Endothelial cell of umbilical vein (primary cell): ENCODE measurements around the gene ATXN7L1.

Source experiments
- CTCF ChIP-seq, 2 donors: IDR thresholded peaks; 1 replicate in 1 of 2; 2 replicates in 1 of 2; pipeline ENCODE4 v1.5.1; 2011; ENCODE audit warnings: low read length in 2 of 2, mild to moderate bottlenecking in 2 of 2, moderate library complexity in 2 of 2, control low read depth in 1 of 2, inconsistent platforms in 1 of 2, low read depth in 1 of 2; ENCODE audit not compliant: insufficient read depth in 1 of 2; ENCODE audit errors: extremely low read depth in 1 of 2
- EZH2 ChIP-seq: IDR thresholded peaks from 2 replicates; pipeline ENCODE4 v1.6.1; 2012; ENCODE audit warnings: borderline replicate concordance, low read depth, mild to moderate bottlenecking, moderate library complexity, low read length, inconsistent platforms; ENCODE audit not compliant: severe bottlenecking
- FOS ChIP-seq: IDR thresholded peaks from 2 replicates; pipeline ENCODE4 v1.6.1; 2011; ENCODE audit warnings: mild to moderate bottlenecking, low read length, moderate library complexity, borderline replicate concordance; ENCODE audit not compliant: insufficient read depth
- GATA2 ChIP-seq: IDR thresholded peaks from 2 replicates; pipeline ENCODE4 v1.7.0; 2011; ENCODE audit warnings: low read depth, mild to moderate bottlenecking, moderate library complexity, mixed read lengths, low read length; ENCODE audit not compliant: insufficient read length, insufficient read depth
- JUN ChIP-seq: IDR thresholded peaks from 2 replicates; pipeline ENCODE4 v1.6.1; 2011; ENCODE audit warnings: borderline replicate concordance, low read depth; ENCODE audit not compliant: insufficient read length, insufficient read depth
- MAX ChIP-seq: IDR thresholded peaks from 2 replicates; pipeline ENCODE4 v1.6.1; 2011; ENCODE audit not compliant: insufficient read depth, insufficient read length
- MYC ChIP-seq: IDR thresholded peaks from one replicate; pipeline ENCODE4 v1.6.1; 2011; ENCODE audit warnings: mild to moderate bottlenecking, low read depth, low read length
- POLR2A ChIP-seq: IDR thresholded peaks from 2 replicates; pipeline ENCODE4 v1.6.1; 2012; ENCODE audit warnings: low read depth, mild to moderate bottlenecking, control low read depth, low read length
- POLR2AphosphoS5 ChIP-seq: IDR thresholded peaks from 2 replicates; pipeline ENCODE4 v1.6.1; 2012; ENCODE audit warnings: low read depth, mild to moderate bottlenecking, control low read depth, low read length, moderate library complexity; ENCODE audit not compliant: insufficient read depth

- peak; percentile 33 to 43 for TF ChIP-seq CTCF (IDR thresholded peaks at IDR 0.05; ENCODE audit: extremely low read depth in 1 of 2, insufficient read depth in 1 of 2, low read depth in 1 of 2, low read length in 2 of 2)
- TF ChIP-seq POLR2A = no peak
- no peak for TF ChIP-seq EZH2
- TF ChIP-seq JUN = no peak
- TF ChIP-seq POLR2AphosphoS5 = no peak
- TF ChIP-seq GATA2 = no peak
- TF ChIP-seq MYC = no peak
- TF ChIP-seq FOS = no peak
- TF ChIP-seq MAX = no peak
These were observed 116.5 kb downstream of the ATXN7L1 start for GRCh38 chr7:105759670-105760550.
